ENCODE results near the gene CPE. TPM values are rescaled to one million over a fixed set of nuclear protein-coding genes. Genes with fewer than 3 reads are reported as not detected.
"Not testable (repeated sequence)": the region's sequence is repeated elsewhere in the genome, so short reads cannot be mapped to it uniquely, and the experiment has no call there.

Gene CPE
- polyA plus RNA-seq, 3 donors, result 38.2 to 71.2 (median 54.2) TPM

DNA sequence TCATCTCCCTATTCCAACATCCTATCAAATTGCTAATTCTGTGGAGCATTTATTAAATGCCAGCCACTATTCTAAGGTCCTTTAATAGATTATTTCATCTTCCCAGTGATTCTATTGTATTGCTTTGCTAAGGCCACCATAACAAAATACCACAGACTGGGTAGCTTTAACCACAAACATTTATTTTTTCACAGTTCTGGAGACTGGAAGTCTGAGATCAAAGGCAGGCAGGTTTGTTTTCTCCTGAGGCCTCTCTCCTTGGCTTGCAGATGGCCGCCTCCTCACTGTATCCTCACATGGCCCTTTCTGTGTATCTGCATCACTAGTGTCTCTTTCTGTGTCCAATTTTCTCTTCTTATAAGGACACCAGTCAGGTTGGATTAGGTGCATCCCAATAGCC, 64.5 kb downstream of the CPE start:
- WGBS, 3 donors, result 96 to 98% (median 97%) methylated on average over 1 of the region's 1 CpG
- no peak overlapping the region for H3K27ac ChIP-seq (ENCODE audit: low read depth, low read length)

DNA sequence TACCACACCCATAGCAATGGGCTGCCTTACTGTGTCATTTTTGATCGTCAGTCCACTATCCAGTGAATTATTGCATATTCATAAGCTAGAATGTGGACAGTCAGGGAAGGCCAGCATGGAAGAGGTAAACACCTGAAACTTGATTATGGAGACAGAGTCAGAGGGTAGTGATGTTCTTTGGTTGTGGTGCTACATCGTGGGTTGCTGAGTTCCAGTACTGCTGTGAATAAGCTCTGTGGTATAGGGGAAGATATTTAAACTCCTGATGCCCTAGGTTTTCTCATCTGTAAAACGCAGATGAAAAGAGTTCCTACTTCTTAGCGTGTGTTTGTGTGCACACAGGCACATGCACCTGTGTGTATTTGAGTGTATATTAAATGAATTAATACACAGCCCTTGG, 69.9 kb downstream of the CPE start:
- 92 to 99% (median 94%) methylated on average over 4 of the region's 4 CpGs for WGBS, 3 donors
- no peak overlapping the region for H3K27ac ChIP-seq (ENCODE audit: low read depth, low read length)

DNA sequence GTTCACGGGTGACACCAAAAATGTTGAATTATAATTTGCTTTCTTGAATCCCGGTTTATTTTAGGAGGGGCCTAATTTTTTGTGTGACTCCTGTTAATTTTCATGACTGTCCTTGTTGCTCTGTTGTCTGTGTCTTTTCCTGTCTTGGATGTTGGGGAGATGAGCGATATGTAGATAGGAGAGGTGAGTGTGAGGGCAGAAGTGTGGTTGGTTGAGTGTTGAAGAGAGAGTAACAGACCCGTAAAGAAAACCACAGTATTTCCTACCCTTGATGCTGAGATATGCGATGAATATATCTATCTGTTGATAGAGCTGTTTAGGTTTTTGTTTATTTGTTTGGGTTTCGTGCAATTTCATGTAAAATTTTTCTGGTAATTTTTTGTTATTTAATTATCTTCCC, 70.5 kb downstream of the CPE start:
- H3K27ac ChIP-seq (ENCODE audit: low read depth, low read length), result no peak overlapping the region
- WGBS, 3 donors, result 86 to 89% (median 87%) methylated on average over 6 of the region's 6 CpGs

DNA sequence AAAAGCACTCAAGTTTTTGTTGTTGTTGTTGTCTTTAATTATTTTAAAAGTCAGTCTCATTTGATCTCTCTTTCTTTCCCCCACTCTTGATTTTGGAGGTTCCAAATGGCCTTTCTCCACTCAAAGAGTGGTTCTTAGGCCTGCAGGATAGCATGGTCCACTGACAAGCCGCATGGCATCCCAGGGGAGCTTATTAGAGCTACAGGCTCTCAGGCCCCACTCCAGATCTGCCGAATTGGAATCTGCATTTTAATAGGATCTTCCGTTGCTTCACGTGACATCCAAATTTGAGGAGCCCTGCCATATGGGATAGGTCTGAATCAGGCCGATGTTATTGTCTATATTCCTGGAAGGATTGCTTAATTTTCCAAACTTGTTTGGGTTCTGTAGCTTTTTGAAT, 72.1 kb downstream of the CPE start:
- WGBS, 3 donors, result 88 to 90% (median 88%) methylated on average over 5 of the region's 5 CpGs
- no peak overlapping the region for H3K27ac ChIP-seq (ENCODE audit: low read depth, low read length)

DNA sequence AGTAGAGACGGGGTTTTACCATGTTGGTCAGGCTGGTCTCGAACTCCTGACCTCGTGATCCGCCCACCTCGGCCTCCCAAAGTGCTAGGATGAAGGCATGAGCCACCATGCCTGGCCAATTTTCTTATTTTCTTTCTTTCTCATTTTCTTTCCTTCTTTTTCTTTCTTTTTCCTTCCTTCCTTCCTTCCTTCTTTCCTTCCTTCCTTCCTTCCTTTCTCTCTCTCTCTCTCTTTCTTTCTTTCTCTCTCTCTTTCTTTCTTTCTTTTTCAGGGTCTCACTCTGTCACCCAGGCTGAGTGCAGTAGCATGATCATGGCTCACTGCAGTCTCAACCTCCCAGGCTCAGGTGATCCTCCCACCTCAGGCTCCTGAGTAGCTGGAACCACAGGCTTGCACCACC, 74.3 kb downstream of the CPE start:
- 94 to 99% (median 94%) methylated on average over 5 of the region's 5 CpGs for WGBS, 3 donors
- not testable (repeated sequence) for H3K27ac ChIP-seq (ENCODE audit: low read depth, low read length)

DNA sequence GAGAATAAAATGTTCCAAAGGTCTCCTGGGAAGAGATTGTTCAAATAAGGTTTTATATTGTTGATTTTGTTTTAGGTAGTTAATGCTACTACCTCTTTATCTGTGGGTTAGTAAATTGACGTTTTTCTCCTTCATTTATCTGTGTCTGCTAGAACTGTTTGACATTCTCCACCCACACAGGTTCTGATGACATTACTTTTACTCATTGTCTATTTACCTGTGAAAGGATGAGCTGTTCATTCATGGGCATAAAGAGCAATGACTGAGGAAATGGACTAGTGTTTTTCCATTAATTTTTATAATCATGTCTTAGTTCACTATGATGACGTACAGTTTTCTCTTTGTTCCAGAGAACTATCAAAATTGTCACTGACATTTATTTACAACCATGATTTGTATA, 75.6 kb downstream of the CPE start:
- H3K27ac ChIP-seq (ENCODE audit: low read depth, low read length), result no peak overlapping the region
- 51 to 75% (median 64%) methylated on average over 2 of the region's 2 CpGs for WGBS, 3 donors

DNA sequence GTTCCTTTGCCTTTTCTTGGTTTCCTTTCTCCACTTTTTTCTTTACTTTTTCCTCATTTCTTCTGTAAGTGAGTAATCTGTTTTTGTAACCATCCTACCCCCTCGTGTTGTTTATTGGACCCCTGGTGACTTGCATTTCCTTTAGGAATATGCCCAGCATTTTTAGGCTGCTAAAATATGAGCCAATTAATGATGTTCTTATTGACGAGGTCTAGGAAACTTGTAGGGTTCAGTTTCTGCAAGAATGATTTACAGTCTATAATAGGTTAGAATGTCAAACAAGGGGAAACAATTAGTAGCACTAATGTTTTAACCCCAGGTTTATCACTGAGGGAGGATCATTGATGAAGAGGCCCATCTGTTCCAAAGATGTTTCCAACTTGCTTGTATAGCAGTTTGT, 79.0 kb downstream of the CPE start:
- no peak overlapping the region for H3K27ac ChIP-seq (ENCODE audit: low read depth, low read length)
- WGBS, 3 donors, result 24 to 47% (median 37%) methylated on average over 2 of the region's 2 CpGs

DNA sequence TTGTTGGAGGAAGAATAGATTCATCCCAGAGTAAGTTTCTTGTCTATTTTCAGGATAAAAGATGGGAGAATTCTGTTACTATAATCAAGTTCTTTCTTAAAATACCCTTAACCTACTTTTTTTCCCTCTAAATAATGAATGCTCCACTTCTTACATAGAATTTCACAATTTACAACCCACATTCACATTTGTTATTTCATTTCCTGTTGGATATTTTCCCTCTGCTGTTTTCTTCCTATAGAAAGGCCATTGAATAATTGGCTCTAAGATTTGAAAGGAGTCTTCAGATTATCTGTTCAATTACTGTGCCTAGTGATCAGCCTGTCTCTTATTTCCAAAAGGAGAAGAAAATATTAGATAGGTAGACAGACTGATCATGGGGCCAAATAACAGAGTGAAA, 79.7 kb downstream of the CPE start:
- H3K27ac ChIP-seq (ENCODE audit: low read depth, low read length), result no peak overlapping the region

DNA sequence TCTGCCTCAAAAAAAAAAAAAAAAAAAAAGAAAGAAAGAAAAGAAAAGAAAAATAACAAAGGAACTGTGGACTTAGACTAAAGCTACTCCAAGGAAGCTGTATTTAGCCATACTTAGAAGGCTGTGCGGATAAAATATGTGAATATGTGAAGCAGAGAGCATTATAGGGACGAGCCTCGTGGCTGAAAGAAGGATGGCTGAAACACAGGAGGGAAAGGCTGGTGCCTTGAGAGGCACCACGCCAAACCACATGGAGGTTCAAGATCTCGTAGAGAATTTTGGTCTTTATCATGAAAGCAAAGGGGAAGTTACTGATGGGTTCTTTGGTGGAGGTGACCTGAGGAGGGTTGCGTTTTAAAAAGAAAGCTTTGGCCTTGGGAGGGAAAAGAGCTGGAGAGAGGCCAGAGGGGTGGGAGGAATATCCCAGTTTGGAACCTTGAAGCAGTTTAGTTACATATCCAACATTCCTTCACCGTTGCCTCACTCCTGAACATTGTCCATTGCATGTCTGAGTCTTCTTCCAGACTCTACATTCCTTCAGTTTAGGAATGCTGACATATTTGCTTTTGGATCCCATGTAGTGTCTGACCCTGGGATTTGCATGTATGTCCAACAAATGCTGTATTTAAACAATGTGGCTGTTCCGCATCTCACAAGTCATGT, 82.5 kb downstream of the CPE start:
- H3K27ac ChIP-seq (ENCODE audit: low read depth, low read length), result no peak overlapping the region
- 54 to 60% (median 58%) methylated on average over 8 of the region's 8 CpGs for WGBS, 3 donors

DNA sequence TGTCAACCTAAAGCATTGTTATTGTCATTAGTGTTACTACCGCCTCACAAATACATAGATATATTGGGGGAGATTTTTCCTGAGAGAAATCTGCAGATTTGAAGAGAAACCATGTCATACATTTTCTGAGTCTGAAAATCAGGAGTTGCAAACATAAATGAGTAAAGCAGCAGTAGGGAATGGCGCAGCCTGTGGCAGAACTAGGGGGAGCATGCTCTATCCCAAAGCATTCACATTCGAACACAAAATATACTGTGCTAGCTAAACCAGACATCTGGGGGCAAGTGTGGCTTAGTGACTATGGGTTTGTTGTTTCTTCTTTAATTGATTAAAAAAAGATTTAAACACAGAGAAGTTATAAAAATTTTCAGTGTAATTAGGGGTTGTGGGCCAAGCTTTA, 83.2 kb downstream of the CPE start:
- no peak overlapping the region for H3K27ac ChIP-seq (ENCODE audit: low read depth, low read length)
- 88 to 93% (median 89%) methylated on average over 3 of the region's 3 CpGs for WGBS, 3 donors

DNA sequence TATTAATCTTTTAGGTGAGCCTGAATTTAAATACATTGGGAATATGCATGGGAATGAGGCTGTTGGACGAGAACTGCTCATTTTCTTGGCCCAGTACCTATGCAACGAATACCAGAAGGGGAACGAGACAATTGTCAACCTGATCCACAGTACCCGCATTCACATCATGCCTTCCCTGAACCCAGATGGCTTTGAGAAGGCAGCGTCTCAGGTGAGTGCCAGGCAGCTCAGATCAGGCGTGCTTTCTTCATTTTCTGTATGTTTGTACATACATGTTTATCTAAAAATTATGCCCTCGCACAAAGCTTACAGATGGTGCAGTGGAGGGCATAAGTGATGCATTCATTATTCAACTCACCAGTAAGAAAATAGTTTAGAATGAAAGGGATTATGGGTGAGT, 85.6 kb downstream of the CPE start:
- H3K27ac ChIP-seq (ENCODE audit: low read depth, low read length), result no peak overlapping the region
- 52 to 75% (median 75%) methylated on average over 7 of the region's 7 CpGs for WGBS, 3 donors

DNA sequence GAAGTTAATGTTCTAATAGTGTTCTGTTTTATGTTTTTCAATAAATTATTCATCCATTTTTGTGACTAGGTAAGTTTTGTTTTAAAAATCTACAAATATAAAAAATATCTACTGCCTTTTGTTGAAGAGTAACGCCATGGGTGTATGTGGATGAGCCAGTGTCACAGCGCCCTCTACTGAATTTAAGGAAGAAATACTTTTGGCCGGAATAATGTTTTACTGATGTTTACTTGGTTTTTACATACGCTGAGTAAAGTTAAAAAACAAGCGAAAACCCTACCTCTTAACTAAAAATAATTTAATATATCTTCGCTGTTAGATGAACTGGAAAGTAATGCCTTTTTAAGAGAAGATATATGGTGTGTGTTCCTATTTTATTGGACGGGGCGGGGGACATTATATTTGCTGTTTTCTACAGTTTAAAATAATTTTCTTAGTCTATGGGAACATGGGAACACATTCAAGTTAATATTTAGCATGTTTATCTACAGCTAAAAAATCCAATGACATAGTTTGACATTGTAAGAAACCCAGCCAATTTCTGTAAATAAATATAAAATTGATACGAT, 86.1 kb downstream of the CPE start:
- no peak overlapping the region for H3K27ac ChIP-seq (ENCODE audit: low read depth, low read length)
- WGBS, 3 donors, result 9 to 28% (median 27%) methylated on average over 9 of the region's 9 CpGs

DNA sequence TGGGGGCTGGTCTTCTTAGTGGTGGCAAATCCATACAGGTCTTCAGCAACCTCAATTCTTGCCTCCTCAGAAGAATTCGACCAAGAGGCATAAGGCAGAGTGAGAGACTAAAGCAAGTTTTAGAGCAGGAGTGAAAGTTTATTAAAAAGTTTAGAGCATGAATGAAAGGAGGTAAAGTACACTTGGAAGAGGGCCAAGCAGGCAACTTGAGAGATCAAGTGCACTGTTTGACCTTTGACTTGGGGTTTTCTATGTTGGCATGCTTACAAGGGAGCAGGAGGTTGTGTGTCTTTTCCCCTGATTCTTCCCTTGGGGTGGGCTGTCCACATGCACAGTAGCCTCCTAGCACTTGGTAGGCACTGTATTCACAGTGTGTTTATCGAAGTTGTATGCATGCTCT, 91.2 kb downstream of the CPE start:
- WGBS, 3 donors, result 80 to 90% (median 86%) methylated on average over 2 of the region's 2 CpGs
- no peak overlapping the region for H3K27ac ChIP-seq (ENCODE audit: low read depth, low read length)

DNA sequence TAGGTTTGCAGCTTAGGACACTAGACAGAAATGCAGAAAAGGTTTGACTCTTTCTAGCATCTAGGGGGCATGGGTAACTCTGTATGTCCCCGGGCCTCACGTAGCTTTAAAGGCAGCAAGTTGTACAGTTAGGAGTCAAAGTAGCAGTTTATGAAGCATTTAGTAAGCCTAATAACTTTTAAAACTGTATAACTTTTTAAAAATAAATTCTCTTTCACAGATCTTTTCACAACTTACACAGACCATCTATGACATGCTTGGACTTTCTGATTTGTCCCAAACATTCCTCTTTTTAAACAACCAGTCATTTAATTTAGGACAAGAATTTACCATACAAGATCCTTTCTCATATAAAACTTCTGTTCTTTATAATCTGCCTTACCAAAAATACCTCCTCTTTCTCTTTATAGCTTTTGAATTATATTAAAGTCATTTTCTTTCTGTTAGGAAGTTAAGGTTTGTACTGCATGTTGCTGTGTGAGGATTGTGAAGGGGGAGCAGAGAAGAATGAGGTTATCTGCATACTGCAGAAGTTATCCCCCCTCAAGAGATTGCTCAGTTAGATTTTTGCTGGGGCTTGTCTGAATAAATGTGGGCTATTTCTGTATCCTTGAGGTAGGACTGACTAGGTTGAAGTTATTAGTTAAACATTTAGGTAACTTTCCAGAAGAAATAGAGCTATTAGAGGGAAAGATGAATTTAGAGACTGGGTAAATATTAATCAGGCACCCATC, 94.3 kb downstream of the CPE start:
- H3K27ac ChIP-seq (ENCODE audit: low read depth, low read length), result no peak overlapping the region
- WGBS, 3 donors, result 88 to 96% (median 94%) methylated on average over 2 of the region's 2 CpGs

DNA sequence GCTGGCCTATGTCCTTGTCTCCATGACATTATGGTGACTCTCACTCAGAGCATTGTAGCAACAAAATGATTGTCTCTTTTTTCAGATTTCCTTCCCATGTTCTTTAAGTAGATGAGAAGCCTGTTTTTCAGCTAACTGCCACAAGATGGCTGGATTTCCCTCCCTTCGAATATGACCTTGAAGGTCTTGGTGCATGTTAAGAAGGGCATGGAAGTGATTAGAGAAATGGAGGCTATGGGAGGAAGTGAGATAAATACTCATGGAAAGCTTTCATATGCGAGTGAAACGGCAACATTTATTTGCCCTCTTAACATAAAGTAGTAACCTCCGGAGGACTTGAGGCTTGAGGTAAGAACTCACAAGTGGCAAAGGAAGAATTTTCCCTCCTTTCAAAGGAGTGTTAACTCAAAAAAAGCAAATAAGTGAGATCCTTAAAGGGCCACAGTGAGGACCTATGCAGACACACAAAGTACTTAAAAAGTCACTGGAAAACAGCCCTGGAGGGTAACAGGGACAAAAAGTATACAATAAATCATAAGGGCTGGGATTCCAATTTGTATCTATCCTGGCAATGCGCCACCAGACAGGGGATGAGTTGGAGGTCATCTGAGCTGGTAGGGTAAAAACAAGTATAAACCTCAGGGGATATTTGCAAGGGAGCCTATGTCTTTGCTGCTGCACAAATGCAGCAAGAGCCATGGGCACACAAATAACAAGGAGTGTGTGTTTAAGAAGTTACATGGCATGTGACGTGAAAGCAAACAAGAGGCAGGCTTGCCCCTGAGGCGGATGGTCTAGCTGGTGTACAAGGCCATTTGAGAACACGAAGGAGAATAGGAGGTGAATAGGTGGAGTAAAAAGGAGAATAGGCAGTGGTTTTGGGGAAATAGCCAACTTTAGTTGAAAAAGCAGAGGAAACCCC, 96.2 kb downstream of the CPE start:
- H3K27ac ChIP-seq (ENCODE audit: low read depth, low read length), result no peak overlapping the region
- WGBS, 3 donors, result 86 to 88% (median 87%) methylated on average over 8 of the region's 8 CpGs

DNA sequence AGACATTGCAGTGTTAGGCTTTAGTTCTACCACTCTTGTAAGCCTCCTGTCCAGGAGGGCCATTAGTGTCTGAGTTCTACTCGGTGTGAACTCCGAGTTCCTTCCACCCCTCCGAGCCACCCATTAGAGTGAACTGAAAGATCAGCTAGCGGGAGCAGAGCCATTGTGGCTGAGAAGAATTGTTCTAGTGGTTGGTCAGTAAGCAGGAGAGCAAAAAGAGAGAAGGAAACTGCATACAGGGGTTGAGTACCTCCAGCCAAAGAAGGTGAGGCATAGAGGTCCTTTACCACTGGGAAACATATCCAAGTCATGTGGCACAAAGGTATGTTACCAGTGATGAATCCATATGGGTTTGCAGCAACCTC, 96.9 kb downstream of the CPE start:
- no peak overlapping the region for H3K27ac ChIP-seq (ENCODE audit: low read depth, low read length)
- whole genome bisulfite sequencing, 3 donors, result 97 to 98% (median 97%) methylated on average over 4 of the region's 4 CpGs

DNA sequence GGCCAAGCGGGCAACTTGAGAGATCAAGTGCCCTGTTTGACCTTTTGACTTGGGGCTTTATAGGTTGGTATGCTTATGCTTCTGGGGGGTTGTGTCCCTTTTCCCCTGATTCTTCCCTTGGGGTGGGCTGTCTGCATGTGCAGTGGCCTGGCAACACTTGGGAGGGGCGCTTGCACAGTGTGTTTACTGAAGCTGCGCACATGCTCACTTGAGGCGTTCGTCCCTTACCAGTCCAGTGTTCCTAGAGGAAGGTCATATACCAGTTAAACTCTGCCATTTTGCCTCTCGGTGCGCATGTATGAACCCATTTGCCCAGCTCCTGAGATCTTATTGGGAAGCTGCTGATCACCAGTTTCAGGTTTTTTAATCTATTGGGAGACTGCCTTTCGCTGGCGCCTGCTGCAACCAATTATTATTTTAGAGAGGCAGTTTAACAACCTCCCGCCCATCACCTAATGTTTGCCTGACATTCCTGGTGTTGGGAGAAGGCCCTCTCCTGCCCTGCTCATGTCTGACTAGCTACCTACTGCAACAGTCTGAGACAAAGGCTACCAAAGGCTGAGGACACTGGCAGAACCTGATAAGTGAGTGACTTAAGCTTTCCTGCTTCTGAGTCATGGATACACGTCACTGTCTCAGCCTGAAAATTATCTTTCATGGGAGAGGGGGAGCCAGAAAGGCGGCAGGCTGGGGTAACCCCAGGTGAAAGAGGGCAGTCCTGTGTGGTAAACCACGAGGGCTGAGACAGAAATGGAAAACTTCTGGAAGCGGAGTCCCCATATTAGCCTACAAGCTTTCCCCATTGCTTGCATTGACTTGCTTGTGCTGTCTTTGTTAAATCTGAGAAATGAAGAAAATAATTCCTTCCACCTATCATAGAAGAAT, 97.6 kb downstream of the CPE start:
- 90 to 93% (median 92%) methylated on average over 14 of the region's 14 CpGs for WGBS, 3 donors
- no peak overlapping the region for H3K27ac ChIP-seq (ENCODE audit: low read depth, low read length)

DNA sequence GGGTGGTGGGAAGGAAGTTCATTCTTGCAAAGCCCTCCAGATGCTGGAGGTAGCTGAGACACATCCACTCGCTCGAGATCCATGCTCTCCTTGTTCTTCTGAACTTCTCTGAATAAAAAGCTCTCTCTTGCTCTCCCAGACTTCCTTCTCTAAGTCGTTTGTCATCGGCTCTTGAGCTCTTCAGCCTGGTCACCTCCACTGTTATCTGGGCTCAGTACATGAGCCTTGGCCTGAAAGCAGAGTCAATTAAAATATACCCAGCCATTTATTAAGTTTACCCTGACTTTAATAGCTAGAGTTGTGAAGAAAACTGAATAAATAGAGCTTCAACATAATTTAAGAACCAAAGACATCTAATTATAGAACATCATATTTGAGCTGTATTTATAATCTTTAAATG, 99.0 kb downstream of the CPE start:
- 84 to 90% (median 84%) methylated on average over 4 of the region's 4 CpGs for WGBS, 3 donors
- H3K27ac ChIP-seq (ENCODE audit: low read depth, low read length), result no peak overlapping the region
